ENCODE results near the gene MYD88. TPM values are rescaled to one million over a fixed set of nuclear protein-coding genes. Genes with fewer than 3 reads are reported as not detected.

MYD88 gene
- polyA plus RNA-seq, 2 of the 4 experiments (the other 2 are of a cell fraction), result 16.8 to 22.3 TPM

DNA sequence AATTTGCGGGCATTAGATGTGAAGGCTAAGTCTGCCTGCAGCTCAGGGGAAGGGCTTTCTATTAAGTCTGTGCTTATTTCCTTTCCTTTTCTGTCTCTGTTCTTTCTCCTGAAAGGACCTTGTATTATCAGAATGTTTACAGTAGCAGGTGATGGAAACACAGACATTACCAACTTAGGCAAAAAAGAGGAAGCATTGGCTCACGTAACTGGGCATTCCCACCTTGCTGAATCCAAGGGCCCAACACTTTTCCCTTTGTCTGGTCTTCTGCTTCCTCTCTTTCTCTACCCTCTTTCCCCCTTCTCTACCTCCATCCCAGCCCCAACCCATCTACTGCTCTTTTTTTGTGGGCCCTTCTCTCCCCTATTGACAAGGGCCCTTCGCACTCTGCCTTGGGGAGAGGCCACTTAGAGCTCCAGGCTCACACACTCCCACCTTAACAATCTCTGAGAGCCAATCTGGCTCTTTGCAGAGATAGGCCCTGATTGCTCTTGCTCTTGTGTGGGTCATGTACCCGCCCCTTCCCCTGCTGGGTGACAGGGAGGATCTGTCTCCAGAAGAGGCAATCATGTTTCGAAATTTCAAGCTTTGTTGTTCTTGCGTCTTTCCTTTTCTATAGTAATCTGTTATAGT is 36.5 kb upstream of the MYD88 start:
- peaks cover 10% of the 10 kb centered on the region for H3K9me3 ChIP-seq
- ATAC-seq (no peak), FAIRE-seq (no peak), DNase-seq (ENCODE audit: low read depth in 1 of 2, low spot score in 1 of 2) (no peak)
- ChIA-PET POLR2A (no interaction called here), CTCF (interaction anchor here (1.1 kb wide), 1 partner anchor 244 kb away, joined by 3 read pairs; no protein-coding TSS in a partner anchor)
- TF ChIP-seq HOXA7 (CRISPR knock-in tag; IDR thresholded peaks at IDR 0.05), result no peak
- TF ChIP-seq EHF (CRISPR knock-in tag; IDR thresholded peaks at IDR 0.05), result no peak
- TF ChIP-seq HOXB5 (CRISPR knock-in tag; IDR thresholded peaks at IDR 0.05), result no peak
- no peak for TF ChIP-seq RAD21 (conservative IDR thresholded peaks at IDR 0.05 in 1 of 2, IDR thresholded peaks at IDR 0.05 in 1 of 2)
- TF ChIP-seq CBX8 (IDR thresholded peaks at IDR 0.05), result no peak
- no peak for TF ChIP-seq JUN (IDR thresholded peaks at IDR 0.05)
- no peak for TF ChIP-seq ZC3H11A (IDR thresholded peaks at IDR 0.05)
- TF ChIP-seq, protein P1, sequence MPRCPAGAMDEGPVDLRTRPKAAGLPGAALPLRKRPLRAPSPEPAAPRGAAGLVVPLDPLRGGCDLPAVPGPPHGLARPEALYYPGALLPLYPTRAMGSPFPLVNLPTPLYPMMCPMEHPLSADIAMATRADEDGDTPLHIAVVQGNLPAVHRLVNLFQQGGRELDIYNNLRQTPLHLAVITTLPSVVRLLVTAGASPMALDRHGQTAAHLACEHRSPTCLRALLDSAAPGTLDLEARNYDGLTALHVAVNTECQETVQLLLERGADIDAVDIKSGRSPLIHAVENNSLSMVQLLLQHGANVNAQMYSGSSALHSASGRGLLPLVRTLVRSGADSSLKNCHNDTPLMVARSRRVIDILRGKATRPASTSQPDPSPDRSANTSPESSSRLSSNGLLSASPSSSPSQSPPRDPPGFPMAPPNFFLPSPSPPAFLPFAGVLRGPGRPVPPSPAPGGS (IDR thresholded peaks at IDR 0.05), result no peak
- TF ChIP-seq, protein P2, sequence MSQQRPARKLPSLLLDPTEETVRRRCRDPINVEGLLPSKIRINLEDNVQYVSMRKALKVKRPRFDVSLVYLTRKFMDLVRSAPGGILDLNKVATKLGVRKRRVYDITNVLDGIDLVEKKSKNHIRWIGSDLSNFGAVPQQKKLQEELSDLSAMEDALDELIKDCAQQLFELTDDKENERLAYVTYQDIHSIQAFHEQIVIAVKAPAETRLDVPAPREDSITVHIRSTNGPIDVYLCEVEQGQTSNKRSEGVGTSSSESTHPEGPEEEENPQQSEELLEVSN (IDR thresholded peaks at IDR 0.05; ENCODE audit: borderline replicate concordance, low read depth), result no peak
- TF ChIP-seq, protein P3, sequence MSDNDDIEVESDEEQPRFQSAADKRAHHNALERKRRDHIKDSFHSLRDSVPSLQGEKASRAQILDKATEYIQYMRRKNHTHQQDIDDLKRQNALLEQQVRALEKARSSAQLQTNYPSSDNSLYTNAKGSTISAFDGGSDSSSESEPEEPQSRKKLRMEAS (IDR thresholded peaks at IDR 0.05), result no peak
- TF ChIP-seq EP300 (IDR thresholded peaks at IDR 0.05), result no peak
- no peak for TF ChIP-seq HDAC2 (IDR thresholded peaks at IDR 0.05)
- TF ChIP-seq JUNB (IDR thresholded peaks at IDR 0.05), result no peak
- TF ChIP-seq SMC3 (IDR thresholded peaks at IDR 0.05), result no peak
- no peak for TF ChIP-seq SREBF2 (IDR thresholded peaks at IDR 0.05)
- 74% methylated on average over 6 of the region's 6 CpGs for WGBS (ENCODE audit: missing lambda C conversion rate)
- H3K27ac ChIP-seq, result no peak overlapping the region
- no peaks in the 10 kb centered on the region for H3K4me1 ChIP-seq
- H3K4me2 ChIP-seq, result no peak overlapping the region
- H3K4me3 ChIP-seq, result no peak overlapping the region

- FAIRE-seq, result no peak
- no peaks in the 10 kb centered on the region for H3K4me1 ChIP-seq
- DNase-seq (ENCODE audit: low read depth in 1 of 2, low spot score in 1 of 2), result no peak
- 16% methylated on average over 1 of the region's 1 CpG for WGBS (ENCODE audit: missing lambda C conversion rate)
- H3K4me3 ChIP-seq, result no peak overlapping the region
- TF ChIP-seq, protein P4, sequence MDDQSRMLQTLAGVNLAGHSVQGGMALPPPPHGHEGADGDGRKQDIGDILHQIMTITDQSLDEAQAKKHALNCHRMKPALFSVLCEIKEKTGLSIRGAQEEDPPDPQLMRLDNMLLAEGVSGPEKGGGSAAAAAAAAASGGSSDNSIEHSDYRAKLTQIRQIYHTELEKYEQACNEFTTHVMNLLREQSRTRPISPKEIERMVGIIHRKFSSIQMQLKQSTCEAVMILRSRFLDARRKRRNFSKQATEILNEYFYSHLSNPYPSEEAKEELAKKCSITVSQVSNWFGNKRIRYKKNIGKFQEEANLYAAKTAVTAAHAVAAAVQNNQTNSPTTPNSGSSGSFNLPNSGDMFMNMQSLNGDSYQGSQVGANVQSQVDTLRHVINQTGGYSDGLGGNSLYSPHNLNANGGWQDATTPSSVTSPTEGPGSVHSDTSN (IDR thresholded peaks at IDR 0.05), result no peak
- TF ChIP-seq CBX8 (IDR thresholded peaks at IDR 0.05) (no peak), EHF (CRISPR knock-in tag; IDR thresholded peaks at IDR 0.05) (no peak), CBX2 (IDR thresholded peaks at IDR 0.05; ENCODE audit: borderline replicate concordance, low read depth) (no peak), HOXA7 (CRISPR knock-in tag; IDR thresholded peaks at IDR 0.05) (no peak), HOXB13 (CRISPR knock-in tag; IDR thresholded peaks at IDR 0.05; ENCODE audit: low read depth) (no peak), ZFP36 (IDR thresholded peaks at IDR 0.05; ENCODE audit: borderline replicate concordance, partially characterized antibody) (no peak)
- no peak for ATAC-seq
- CTCF ChIA-PET, result interaction anchor here (0.7 to 1.1 kb wide), 2 partner anchors 64 to 243 kb away, joined by 3 to 5 read pairs; no protein-coding TSS in a partner anchor
- no peak overlapping the region for H3K4me2 ChIP-seq
- H3K27ac ChIP-seq, result no peak overlapping the region
- H3K9me3 ChIP-seq, result peaks cover 10% of the 10 kb centered on the region
- POLR2A ChIA-PET, result no interaction called here
Measured at GRCh38 chr3:38102444-38102814, 36.0 kb upstream of the MYD88 start.

DNA sequence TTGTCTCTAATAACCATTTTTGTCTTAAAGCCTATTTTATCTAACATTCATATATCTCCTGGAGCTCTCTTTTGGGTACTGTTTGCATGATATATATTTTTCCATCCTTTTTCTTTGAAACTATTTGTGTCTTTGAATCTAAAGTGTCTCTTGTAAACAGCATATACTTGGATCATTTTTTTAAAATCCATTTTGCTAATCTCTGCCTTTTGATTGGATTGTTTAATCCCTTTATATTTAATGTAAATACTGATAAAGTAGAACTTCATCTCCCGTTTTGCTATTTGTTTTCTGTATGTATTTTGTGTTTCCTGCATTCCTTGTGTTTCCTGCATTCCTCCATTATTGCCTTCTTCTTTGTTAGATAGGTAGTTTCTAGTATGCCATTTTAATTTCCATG is 32.9 kb upstream of the MYD88 start:
- FAIRE-seq, result no peak
- ChIA-PET POLR2A (no interaction called here), CTCF (no interaction called here)
- no peak overlapping the region for H3K27ac ChIP-seq
- no peak for DNase-seq (ENCODE audit: low read depth in 1 of 2, low spot score in 1 of 2)
- 2% methylated on average over 1 of the region's 1 CpG for WGBS (ENCODE audit: missing lambda C conversion rate)
- TF ChIP-seq RCOR1 (IDR thresholded peaks at IDR 0.05; ENCODE audit: low read depth, low read length) (no peak), PHF8 (IDR thresholded peaks at IDR 0.05; ENCODE audit: borderline replicate concordance, low read depth) (no peak), HEYL (CRISPR knock-in tag; IDR thresholded peaks at IDR 0.05) (no peak), ESRRA (IDR thresholded peaks at IDR 0.05; ENCODE audit: borderline replicate concordance, low read length) (no peak), HES2 (IDR thresholded peaks at IDR 0.05) (no peak), ZSCAN20 (CRISPR knock-in tag; IDR thresholded peaks at IDR 0.05) (no peak), KDM1A (IDR thresholded peaks at IDR 0.05; ENCODE audit: low read depth) (no peak), KDM5A (IDR thresholded peaks at IDR 0.05) (no peak), POLR2AphosphoS2 (conservative IDR thresholded peaks at IDR 0.05; ENCODE audit: low read length) (no peak)
- ATAC-seq, result no peak
- peaks cover 10% of the 10 kb centered on the region for H3K9me3 ChIP-seq
- H3K4me2 ChIP-seq, result no peak overlapping the region
- no peaks in the 10 kb centered on the region for H3K4me1 ChIP-seq
- H3K4me3 ChIP-seq, result no peak overlapping the region
